OCI-LY3 (cell line): ENCODE measurements around the gene MED12L.

ENCODE experiments used
- EZH2phosphoT487 ChIP-seq: fragments of 200-600 bp; shearing (Covaris generic); IDR thresholded peaks from 2 replicates; pipeline ENCODE4 v1.6.1; 2018; ENCODE audit warnings: antibody characterized with exemption, mixed run types, low read depth
- TF ChIP-seq, protein P1 (sequence below): fragments of 200-600, 300-600 bp; sonication (generic); IDR thresholded peaks from 2 replicates; pipeline ENCODE4 v1.5.1; 2014; ENCODE audit warnings: antibody characterized with exemption, low read length, low read depth

DNA sequence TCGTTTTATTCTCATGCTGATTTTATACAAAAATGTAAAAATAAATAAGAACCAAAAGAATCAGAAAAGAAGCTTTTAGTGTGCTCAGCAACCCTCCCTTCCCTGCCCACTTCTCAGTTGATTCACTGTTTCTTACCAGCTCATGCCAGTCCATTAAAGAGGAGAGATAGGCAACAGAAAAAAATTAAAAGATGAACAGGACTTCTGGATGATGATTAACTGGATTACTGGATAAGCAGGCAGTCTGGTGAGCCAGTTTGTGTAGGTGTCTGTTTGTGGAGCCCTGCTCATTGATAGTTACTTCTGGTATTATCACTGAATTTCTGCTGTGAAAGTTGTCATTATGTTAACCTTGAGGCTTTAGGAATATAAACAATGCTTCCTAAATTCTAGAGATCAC lies 132.7 kb downstream of the MED12L start:
- TF ChIP-seq, protein P1, sequence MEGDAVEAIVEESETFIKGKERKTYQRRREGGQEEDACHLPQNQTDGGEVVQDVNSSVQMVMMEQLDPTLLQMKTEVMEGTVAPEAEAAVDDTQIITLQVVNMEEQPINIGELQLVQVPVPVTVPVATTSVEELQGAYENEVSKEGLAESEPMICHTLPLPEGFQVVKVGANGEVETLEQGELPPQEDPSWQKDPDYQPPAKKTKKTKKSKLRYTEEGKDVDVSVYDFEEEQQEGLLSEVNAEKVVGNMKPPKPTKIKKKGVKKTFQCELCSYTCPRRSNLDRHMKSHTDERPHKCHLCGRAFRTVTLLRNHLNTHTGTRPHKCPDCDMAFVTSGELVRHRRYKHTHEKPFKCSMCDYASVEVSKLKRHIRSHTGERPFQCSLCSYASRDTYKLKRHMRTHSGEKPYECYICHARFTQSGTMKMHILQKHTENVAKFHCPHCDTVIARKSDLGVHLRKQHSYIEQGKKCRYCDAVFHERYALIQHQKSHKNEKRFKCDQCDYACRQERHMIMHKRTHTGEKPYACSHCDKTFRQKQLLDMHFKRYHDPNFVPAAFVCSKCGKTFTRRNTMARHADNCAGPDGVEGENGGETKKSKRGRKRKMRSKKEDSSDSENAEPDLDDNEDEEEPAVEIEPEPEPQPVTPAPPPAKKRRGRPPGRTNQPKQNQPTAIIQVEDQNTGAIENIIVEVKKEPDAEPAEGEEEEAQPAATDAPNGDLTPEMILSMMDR: no peak
- no peak for TF ChIP-seq EZH2phosphoT487
